Osteocyte (in vitro differentiated cells): ENCODE data around the gene TRIM52. TPM values are rescaled to one million over a fixed set of nuclear protein-coding genes. Genes with fewer than 3 reads are reported as not detected.

Source experiments
- DNase-seq: peaks from one replicate; pipeline ENCODE4 v3.0.0; 2021; ENCODE audit warnings: mixed read lengths; ENCODE audit not compliant: unreplicated experiment; ENCODE audit errors: extremely low spot score
- H3K27ac Mint-ChIP-seq: one replicate; pipeline ENCODE4 v1.8.0; 2021; ENCODE audit warnings: mild to moderate bottlenecking, mixed read lengths; ENCODE audit not compliant: unreplicated experiment
- H3K27me3 Mint-ChIP-seq: one replicate; pipeline ENCODE4 v1.8.0; 2021; ENCODE audit warnings: mixed read lengths; ENCODE audit not compliant: unreplicated experiment
- H3K36me3 Mint-ChIP-seq: one replicate; pipeline ENCODE4 v1.8.0; 2021; ENCODE audit warnings: mixed read lengths; ENCODE audit not compliant: unreplicated experiment
- H3K4me1 Mint-ChIP-seq: one replicate; pipeline ENCODE4 v1.8.0; 2021; ENCODE audit warnings: mixed read lengths; ENCODE audit not compliant: unreplicated experiment
- H3K4me3 Mint-ChIP-seq: one replicate; pipeline ENCODE4 v1.8.0; 2021; ENCODE audit warnings: mild to moderate bottlenecking, moderate library complexity, mixed read lengths; ENCODE audit not compliant: unreplicated experiment
- H3K9me3 Mint-ChIP-seq: one replicate; pipeline ENCODE4 v1.8.0; 2021; ENCODE audit warnings: mixed read lengths; ENCODE audit not compliant: unreplicated experiment
- microRNA-seq: library from miRNA; unstranded; fragments of <30 nt; microRNA quantifications from one replicate; pipeline ENCODE4 v1.1.0, GENCODE V29; 2020; ENCODE audit not compliant: unreplicated experiment
- total RNA-seq: library from RNA; stranded (reverse); gene quantifications from 2 replicates; pipeline ENCODE4 v1.2.1, GENCODE V29; 2021
- TF ChIP-seq, protein P1 (sequence below): fragments of 200-600 bp; sonication (generic); IDR thresholded peaks from 2 replicates; pipeline ENCODE4 v1.5.0; 2021; ENCODE audit warnings: antibody characterized with exemption, mild to moderate bottlenecking, moderate library complexity

TRIM52 gene
- total RNA-seq, 1 donor from 2014 or later: 12.8 TPM

DNA sequence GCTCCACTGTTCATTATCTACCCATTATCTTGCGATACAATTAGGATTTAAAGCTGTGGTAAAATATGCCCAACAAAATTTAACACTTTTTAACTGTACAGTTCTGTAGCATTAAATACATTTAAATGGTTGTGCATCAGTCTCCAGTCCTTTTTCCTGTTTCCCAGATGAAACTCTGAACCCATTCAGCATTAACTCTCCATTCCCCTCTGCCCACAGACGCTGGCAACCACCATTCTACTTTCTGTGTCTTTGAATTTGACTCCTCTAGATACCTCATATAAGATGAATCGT lies 53.0 kb downstream of the TRIM52 start:
- peak overlapping the region; percentile 93 for H3K27ac Mint-ChIP-seq
- peak overlapping the region; percentile 87 for H3K4me3 Mint-ChIP-seq
- H3K9me3 Mint-ChIP-seq: no peaks in the 10 kb centered on the region
- no peak for DNase-seq
- TF ChIP-seq, protein P1, sequence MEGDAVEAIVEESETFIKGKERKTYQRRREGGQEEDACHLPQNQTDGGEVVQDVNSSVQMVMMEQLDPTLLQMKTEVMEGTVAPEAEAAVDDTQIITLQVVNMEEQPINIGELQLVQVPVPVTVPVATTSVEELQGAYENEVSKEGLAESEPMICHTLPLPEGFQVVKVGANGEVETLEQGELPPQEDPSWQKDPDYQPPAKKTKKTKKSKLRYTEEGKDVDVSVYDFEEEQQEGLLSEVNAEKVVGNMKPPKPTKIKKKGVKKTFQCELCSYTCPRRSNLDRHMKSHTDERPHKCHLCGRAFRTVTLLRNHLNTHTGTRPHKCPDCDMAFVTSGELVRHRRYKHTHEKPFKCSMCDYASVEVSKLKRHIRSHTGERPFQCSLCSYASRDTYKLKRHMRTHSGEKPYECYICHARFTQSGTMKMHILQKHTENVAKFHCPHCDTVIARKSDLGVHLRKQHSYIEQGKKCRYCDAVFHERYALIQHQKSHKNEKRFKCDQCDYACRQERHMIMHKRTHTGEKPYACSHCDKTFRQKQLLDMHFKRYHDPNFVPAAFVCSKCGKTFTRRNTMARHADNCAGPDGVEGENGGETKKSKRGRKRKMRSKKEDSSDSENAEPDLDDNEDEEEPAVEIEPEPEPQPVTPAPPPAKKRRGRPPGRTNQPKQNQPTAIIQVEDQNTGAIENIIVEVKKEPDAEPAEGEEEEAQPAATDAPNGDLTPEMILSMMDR: no peak
- H3K36me3 Mint-ChIP-seq: no peaks in the 10 kb centered on the region
- H3K4me1 Mint-ChIP-seq: peaks cover 24% of the 10 kb centered on the region
- no peaks in the 10 kb centered on the region for H3K27me3 Mint-ChIP-seq

DNA sequence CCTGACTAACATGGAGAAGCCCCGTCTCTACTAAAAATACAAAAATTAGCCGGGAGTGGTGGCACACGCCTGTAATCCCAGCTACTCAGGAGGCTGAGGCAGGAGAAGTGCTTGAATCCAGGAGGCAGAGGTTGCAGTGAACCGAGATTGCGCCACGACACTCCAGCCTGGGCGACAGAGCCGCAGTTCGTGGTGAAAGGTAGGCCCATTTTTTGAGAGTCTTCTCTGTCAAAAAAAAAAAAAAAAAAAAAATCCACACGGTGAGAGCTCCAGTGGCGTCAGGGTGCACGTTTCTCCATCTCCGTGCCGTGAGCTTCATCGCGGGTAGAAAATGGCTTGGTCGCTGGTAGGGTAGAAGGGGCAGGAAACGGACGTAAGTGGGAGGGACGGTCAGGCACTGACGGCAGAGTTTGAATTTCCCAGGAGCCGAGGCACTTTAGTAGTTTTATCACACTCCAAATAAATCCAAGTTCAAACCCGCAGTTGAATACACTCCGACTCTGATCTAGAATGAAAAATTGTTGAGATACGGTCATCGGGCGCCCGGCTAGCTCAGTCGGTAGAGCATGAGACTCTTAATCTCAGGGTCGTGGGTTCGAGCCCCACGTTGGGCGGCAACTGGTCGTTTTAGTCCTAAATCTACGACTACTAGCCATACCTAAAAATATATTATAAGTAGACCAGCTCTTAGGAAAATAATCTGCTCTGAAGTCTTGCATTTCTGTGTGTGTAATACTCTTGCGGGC lies 53.6 kb downstream of the TRIM52 start:
- no peaks in the 10 kb centered on the region for H3K27me3 Mint-ChIP-seq
- DNase-seq: peak; percentile 90
- H3K27ac Mint-ChIP-seq: peak overlapping the region; percentile 93
- TF ChIP-seq, protein P1: no peak
- H3K36me3 Mint-ChIP-seq: no peaks in the 10 kb centered on the region
- H3K4me3 Mint-ChIP-seq: peak overlapping the region; percentile 87
- H3K4me1 Mint-ChIP-seq: peaks cover 24% of the 10 kb centered on the region
- no peaks in the 10 kb centered on the region for H3K9me3 Mint-ChIP-seq

DNA sequence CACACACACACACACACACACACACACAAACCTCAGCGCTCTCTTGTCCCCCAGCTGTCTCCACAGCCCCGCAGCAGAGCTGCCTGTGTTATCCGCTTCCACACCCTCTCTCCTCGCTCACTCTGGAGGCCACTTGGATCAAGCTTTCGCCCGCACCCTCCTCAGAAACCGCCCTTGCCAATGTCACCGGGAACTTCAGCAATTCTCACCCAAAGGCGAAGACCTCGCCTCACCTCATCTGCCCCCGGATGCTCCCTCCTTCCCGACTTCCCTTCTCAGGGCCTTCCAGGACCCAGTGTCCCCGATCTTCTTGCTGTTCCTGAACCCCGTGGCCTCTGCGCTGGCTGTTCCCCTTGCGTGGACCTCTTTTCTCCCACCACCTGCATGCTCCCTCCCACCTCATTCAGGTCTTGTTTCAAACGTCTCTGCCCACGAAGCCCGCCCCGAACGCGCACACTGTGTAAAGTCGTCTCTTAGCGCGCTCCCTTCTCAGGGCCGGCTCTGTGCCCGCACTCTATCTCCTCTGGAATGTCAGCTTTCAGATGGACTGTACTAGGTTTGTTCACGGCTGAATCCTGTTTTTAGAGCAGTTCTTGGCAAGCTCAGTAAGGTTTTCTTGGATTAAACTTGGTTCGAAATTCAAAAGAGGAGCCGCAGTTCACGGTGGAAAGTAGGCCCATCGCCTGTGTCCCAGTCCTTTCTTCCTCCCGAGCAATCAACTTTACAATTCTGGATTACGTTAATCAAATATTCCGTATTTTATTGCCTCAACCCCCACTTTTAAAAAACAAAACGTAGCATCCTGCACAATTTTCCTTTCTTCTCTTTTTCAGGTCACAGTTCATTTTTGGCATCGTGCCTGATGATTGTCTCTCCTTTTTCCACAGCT lies 54.9 kb downstream of the TRIM52 start:
- TF ChIP-seq, protein P1: no peak
- no peaks in the 10 kb centered on the region for H3K9me3 Mint-ChIP-seq
- H3K36me3 Mint-ChIP-seq: no peaks in the 10 kb centered on the region
- no peaks in the 10 kb centered on the region for H3K27me3 Mint-ChIP-seq
- peak overlapping the region; percentile 87 for H3K4me3 Mint-ChIP-seq
- peaks cover 24% of the 10 kb centered on the region for H3K4me1 Mint-ChIP-seq
- peak overlapping the region; percentile 93 for H3K27ac Mint-ChIP-seq
- DNase-seq: no peak

Small RNA genes within 50 kb of the gene (microRNA-seq; reads per million reads assigned to microRNA genes)
- not detected for gene MIR4638

Other genes with a start within 250 kb of the TRIM52 start
- gene BTNL9, start 220.9 kb downstream of the TRIM52 start, total RNA-seq: not detected in 2 replicates
- gene OR2V1, start 130.0 kb downstream of the TRIM52 start, total RNA-seq: not detected in 2 replicates
- not detected in 2 replicates for gene OR2V2, start 113.6 kb downstream of the TRIM52 start, total RNA-seq
- 3.8 and 4.0 TPM in 2 replicates for gene TRIM7, start 55.9 kb downstream of the TRIM52 start, total RNA-seq
- 25.2 and 27.1 TPM in 2 replicates for gene TRIM41, start 37.9 kb downstream of the TRIM52 start, total RNA-seq
- 1,869 and 1,921 TPM in 2 replicates for gene RACK1, start 17.2 kb downstream of the TRIM52 start, total RNA-seq
- gene OR4F3, start 106.1 kb upstream of the TRIM52 start, total RNA-seq: not detected in 2 replicates